IPS DF 4.7 (cell line): ENCODE measurements around the gene UGT8.
A peak's percentile ranks its signal among the peaks of the same experiment; 100 is the strongest.
"Not testable (repeated sequence)": the region's sequence is repeated elsewhere in the genome, so short reads cannot be mapped to it uniquely, and the experiment has no call there.

Source experiments
- DNase-seq: peaks from one replicate; pipeline ENCODE4 v3.0.0-alpha.2; 2013; ENCODE audit warnings: low spot score; ENCODE audit errors: extremely low read depth

UGT8 gene

GRCh38 chr4:114598191-114599121 lies at the start of gene UGT8:
UGT8 (plus strand) TSS chr4:114598807; CDS start chr4:114622881, 24,074 bp downstream.
- no peak for DNase-seq

- DNase-seq: no peak
Measured at GRCh38 chr4:114549638-114550037, 49.0 kb upstream of the UGT8 start.

- DNase-seq: no peak
Measured at GRCh38 chr4:114558446-114559020, 40.1 kb upstream of the UGT8 start.

- DNase-seq: no peak
Measured at GRCh38 chr4:114561590-114561989, 37.0 kb upstream of the UGT8 start.

- DNase-seq: peak; percentile 64
Measured at GRCh38 chr4:114562176-114562904, 36.3 kb upstream of the UGT8 start.

GRCh38 chr4:114563536-114564315 lies 34.9 kb upstream of the UGT8 start:
- no peak for DNase-seq

GRCh38 chr4:114577386-114577785 lies 21.2 kb upstream of the UGT8 start:
- DNase-seq: no peak

- no peak for DNase-seq
Measured at GRCh38 chr4:114582621-114583020, 16.0 kb upstream of the UGT8 start.

GRCh38 chr4:114588305-114588704 lies 10.3 kb upstream of the UGT8 start:
- no peak for DNase-seq

GRCh38 chr4:114590360-114590759 lies 8.2 kb upstream of the UGT8 start:
- DNase-seq: not testable (repeated sequence)

- no peak for DNase-seq
Measured at GRCh38 chr4:114593526-114593925, 5.1 kb upstream of the UGT8 start.

- no peak for DNase-seq
Measured at GRCh38 chr4:114595207-114595606, 3.4 kb upstream of the UGT8 start.

GRCh38 chr4:114595921-114596320 lies 2.7 kb upstream of the UGT8 start:
- no peak for DNase-seq

- DNase-seq: no peak
Measured at GRCh38 chr4:114597410-114598115, 1.0 kb upstream of the UGT8 start.

- no peak for DNase-seq
Measured at GRCh38 chr4:114599231-114599902, 760 bp downstream of the UGT8 start.

- DNase-seq: no peak
Measured at GRCh38 chr4:114599903-114600552, 1.4 kb downstream of the UGT8 start.

- DNase-seq: no peak
Measured at GRCh38 chr4:114600672-114601071, 2.1 kb downstream of the UGT8 start.

GRCh38 chr4:114601304-114602052 lies 2.9 kb downstream of the UGT8 start:
- no peak for DNase-seq

- DNase-seq: no peak
Measured at GRCh38 chr4:114603497-114603896, 4.9 kb downstream of the UGT8 start.
